ENCODE measurements around the gene LTBP1.

GRCh38 chr2:33238111-33238510 lies 291.4 kb downstream of the LTBP1 start:
- no peak for TF ChIP-seq POLR2A (IDR thresholded peaks at IDR 0.05)
- TF ChIP-seq, protein P1, sequence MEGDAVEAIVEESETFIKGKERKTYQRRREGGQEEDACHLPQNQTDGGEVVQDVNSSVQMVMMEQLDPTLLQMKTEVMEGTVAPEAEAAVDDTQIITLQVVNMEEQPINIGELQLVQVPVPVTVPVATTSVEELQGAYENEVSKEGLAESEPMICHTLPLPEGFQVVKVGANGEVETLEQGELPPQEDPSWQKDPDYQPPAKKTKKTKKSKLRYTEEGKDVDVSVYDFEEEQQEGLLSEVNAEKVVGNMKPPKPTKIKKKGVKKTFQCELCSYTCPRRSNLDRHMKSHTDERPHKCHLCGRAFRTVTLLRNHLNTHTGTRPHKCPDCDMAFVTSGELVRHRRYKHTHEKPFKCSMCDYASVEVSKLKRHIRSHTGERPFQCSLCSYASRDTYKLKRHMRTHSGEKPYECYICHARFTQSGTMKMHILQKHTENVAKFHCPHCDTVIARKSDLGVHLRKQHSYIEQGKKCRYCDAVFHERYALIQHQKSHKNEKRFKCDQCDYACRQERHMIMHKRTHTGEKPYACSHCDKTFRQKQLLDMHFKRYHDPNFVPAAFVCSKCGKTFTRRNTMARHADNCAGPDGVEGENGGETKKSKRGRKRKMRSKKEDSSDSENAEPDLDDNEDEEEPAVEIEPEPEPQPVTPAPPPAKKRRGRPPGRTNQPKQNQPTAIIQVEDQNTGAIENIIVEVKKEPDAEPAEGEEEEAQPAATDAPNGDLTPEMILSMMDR (IDR thresholded peaks at IDR 0.05): no peak
